ENCODE results near the gene RPLP1.

The RPLP1 gene

GRCh38 chr15:69421498-69421897, 31.1 kb upstream of the RPLP1 start:
- no peak for TF ChIP-seq CTCF (IDR thresholded peaks at IDR 0.05; ENCODE audit: low read depth, low read length)
- in situ Hi-C loops (cut with HindIII; ENCODE audit: low sequenced_read_pairs), result no loop called here

GRCh38 chr15:69422336-69422895, 30.2 kb upstream of the RPLP1 start:
- in situ Hi-C loops (cut with HindIII; ENCODE audit: low sequenced_read_pairs), result no loop called here

More at GRCh38 chr15:69421498-69421897, 31.1 kb upstream of the RPLP1 start:
- DNase-seq (ENCODE audit: low read depth, low spot score), result peak; percentile 55
- no peak overlapping the region for H3K4me3 ChIP-seq (ENCODE audit: low read depth, low read length)

GRCh38 chr15:69424001-69424400, 28.6 kb upstream of the RPLP1 start:
- H3K4me3 ChIP-seq (ENCODE audit: low read depth, low read length), result no peak overlapping the region
- TF ChIP-seq CTCF (IDR thresholded peaks at IDR 0.05; ENCODE audit: low read depth, low read length), result no peak
- DNase-seq (ENCODE audit: low read depth, low spot score), result peak; percentile 7
- in situ Hi-C loops (cut with HindIII; ENCODE audit: low sequenced_read_pairs), result no loop called here

More at GRCh38 chr15:69422336-69422895, 30.2 kb upstream of the RPLP1 start:
- H3K4me3 ChIP-seq (ENCODE audit: low read depth, low read length), result no peak overlapping the region
- no peak for TF ChIP-seq CTCF (IDR thresholded peaks at IDR 0.05; ENCODE audit: low read depth, low read length)
- DNase-seq (ENCODE audit: low read depth, low spot score), result peak; percentile 33

- DNase-seq (ENCODE audit: low read depth, low spot score), result peak; percentile 12
- in situ Hi-C loops (cut with HindIII; ENCODE audit: low sequenced_read_pairs), result no loop called here
- no peak for TF ChIP-seq CTCF (IDR thresholded peaks at IDR 0.05; ENCODE audit: low read depth, low read length)
- H3K4me3 ChIP-seq (ENCODE audit: low read depth, low read length), result no peak overlapping the region
Measured at GRCh38 chr15:69424748-69425413, 27.7 kb upstream of the RPLP1 start.

GRCh38 chr15:69433831-69434230, 18.8 kb upstream of the RPLP1 start:
- in situ Hi-C loops (cut with HindIII; ENCODE audit: low sequenced_read_pairs), result no loop called here
- no peak overlapping the region for H3K4me3 ChIP-seq (ENCODE audit: low read depth, low read length)
- no peak for TF ChIP-seq CTCF (IDR thresholded peaks at IDR 0.05; ENCODE audit: low read depth, low read length)
- no peak for DNase-seq (ENCODE audit: low read depth, low spot score)

GRCh38 chr15:69434238-69434637, 18.4 kb upstream of the RPLP1 start:
- TF ChIP-seq CTCF (IDR thresholded peaks at IDR 0.05; ENCODE audit: low read depth, low read length), result no peak
- in situ Hi-C loops (cut with HindIII; ENCODE audit: low sequenced_read_pairs), result no loop called here
- no peak for DNase-seq (ENCODE audit: low read depth, low spot score)

More at GRCh38 chr15:69434238-69434637, 18.4 kb upstream of the RPLP1 start:
- H3K4me3 ChIP-seq (ENCODE audit: low read depth, low read length), result no peak overlapping the region
